GM21526 (cell line): ENCODE results near the gene MORC3.
"Not testable (repeated sequence)": the region's sequence is repeated elsewhere in the genome, so short reads cannot be mapped to it uniquely, and the experiment has no call there.

Experiments
- ATAC-seq: cut with Tn5 transposase; IDR thresholded peaks from one replicate; pipeline ENCODE4 v1.9.1; 2021; ENCODE audit warnings: moderate library complexity; ENCODE audit not compliant: unreplicated experiment, low FRiP score

MORC3 gene

DNA sequence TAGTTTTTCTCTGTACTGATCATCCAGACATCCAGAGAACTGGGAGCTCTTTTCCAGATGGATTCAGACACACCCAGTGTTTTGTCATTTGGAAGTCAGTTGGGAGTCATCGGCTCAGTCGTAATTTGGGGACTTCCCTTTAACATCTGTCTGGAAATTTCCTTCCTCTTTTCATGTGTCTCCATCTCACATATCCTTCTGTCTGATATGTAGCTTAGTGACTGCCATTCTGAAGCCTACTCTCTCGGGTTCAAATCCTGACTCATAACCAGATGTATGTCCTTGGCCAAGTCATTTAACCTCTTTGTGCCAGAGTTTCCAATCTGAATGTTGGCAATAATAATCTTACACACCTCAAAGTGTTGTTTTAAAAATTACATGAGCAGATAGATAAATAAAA lies 3.0 kb downstream of the MORC3 start:
- ATAC-seq: no peak

DNA sequence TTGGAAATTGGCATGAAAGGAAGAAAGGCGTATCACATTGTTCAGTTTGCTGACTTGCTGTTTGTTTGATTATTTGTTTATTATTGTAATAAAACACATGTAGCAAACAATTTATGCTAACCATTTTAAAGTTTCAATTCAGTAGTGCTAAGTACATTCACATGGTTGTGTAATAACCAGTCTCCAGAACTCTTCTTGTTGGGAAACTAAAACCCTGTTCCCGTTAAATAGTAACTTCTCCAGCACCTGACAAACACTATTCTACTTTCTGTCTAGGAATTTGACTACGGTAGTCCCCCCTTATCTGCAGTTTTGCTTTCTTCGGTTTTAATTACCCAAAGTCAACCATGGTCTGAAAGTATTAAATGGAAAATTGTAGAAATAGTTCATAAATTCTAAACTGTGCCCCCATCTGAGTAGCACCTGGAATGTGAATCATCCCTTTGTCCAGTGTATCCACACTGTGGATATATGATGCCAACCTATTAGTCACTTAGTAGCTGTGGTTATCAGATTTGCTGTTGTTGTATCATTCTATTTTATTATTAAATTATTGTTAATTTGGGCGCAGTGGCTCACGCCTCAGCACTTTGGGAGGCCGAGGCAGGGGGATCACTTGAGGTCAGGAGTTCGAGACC lies 5.5 kb downstream of the MORC3 start:
- ATAC-seq: no peak

DNA sequence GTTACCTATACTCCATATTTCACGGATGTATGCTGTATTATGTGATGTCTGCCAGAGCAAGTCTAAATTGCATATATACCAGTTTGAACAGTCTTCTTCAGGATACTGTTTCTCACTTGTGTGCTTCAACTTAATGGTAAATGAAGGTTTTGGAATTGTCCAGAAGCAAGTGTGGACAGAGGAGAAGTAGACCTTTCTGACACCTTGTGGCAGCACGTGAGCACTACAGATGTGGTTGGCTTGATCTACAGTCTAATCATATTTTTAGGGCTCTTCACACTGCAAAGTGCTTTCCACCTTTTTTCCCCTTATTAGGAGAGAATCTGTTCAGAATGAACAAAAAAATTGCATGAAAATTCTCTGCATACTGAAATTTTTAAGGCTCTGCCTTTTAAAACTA lies 10.9 kb downstream of the MORC3 start:
- ATAC-seq: no peak

DNA sequence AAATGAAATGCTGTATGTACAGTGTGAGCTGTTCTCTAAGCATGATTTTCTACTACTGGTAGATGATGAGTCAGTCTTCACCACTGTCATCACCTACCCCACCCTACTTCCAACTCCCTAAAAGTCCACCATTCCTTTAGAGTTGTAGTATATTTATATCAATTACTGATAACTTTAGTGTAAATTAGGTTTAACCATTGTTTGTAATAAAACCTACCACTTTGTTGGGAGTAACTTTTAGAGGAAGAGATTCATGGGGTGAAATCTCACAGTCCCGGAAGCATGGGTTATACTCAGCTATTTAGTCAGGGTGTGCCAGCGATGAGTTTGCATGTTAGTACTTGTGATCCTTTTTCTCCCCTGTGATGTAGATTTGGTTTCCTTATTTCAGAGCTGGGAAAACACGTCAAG lies 17.1 kb downstream of the MORC3 start:
- ATAC-seq: no peak

DNA sequence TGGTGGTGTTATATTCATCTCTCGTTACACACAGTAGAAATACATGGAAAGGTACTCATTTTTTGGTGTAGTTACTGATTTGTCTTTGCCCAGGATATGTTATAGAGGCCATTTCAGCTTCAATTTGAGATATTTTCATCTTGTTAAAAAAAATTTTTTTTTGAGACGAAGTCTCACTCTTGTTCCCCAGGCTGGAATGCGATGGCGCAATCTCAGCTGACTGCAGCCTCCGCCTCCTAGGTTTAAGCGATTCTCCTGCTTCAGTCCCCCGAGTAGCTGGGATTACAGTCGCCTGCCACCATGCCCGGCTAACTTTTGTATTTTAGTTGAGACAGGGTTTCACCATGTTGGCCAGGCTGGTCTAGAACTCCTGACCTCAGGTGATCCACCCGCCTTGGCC lies 19.0 kb downstream of the MORC3 start:
- no peak for ATAC-seq

DNA sequence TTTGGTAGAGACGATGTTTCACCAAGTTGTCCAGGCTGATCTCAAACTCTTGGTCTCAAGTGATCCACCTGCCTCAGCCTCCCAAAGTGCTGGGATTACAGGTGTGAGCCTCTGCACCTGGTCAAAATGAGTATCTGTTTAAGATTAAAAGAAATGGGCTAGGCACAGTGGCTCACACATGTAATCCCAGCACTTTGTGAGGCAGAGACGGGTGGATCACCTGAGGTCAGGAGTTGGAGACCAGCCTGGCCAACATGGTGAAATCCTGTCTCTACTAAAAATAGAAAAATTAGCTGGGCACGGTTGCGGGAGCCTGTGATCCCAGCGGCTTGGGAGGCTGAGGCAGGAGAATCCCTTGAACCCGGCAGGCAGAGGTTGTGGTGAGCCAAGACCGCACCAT lies 22.6 kb downstream of the MORC3 start:
- ATAC-seq: not testable (repeated sequence)

DNA sequence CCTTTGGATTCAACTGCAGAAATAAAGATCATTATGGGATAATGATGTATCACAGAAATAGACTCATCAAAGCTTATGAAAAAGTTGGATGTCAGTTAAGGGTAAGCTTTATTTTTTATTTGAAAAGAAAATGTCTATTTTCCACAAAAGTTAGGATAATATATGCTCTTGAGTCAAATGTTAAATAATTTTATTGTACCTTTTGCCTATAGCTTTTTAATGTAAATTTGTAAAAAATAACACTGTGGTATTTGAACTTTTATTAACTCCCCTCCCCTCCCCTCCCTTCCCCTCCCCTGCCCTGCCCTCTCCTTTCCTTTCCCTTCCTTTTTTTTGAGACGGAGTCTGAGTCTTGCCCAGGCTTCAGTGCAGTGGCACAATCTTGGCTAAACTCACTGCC lies 24.9 kb downstream of the MORC3 start:
- no peak for ATAC-seq

DNA sequence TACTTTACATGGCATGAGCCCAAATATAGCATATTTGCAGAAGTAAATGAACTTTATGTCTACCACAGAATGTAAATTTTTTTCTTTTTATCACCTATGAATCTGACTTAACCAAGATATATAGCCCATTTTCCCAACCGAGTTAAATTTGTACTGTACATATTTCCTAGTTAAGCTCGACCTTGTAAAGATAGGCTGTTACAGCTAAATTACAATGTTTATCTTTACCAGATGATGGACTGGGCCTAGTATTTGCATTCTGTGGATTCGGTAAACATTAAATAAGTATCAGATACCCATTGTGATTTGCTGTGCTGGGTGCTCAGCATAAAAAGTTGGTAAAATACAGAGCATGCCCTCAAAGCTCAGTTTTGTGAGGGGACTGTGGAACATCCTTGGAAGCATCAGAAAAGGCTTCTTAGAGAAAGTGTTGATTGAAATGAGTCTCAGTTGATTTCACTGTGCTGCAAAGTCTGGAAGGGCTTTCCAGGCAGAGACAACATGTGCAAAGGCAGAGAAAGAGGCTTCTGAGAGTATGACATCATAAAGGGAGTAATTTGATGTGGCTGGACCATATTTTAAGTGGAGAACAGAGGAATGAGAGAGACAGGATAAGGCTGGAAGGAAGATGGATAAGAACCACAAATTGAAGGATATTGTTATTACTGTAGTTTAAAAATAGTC lies 27.4 kb downstream of the MORC3 start:
- no peak for ATAC-seq

DNA sequence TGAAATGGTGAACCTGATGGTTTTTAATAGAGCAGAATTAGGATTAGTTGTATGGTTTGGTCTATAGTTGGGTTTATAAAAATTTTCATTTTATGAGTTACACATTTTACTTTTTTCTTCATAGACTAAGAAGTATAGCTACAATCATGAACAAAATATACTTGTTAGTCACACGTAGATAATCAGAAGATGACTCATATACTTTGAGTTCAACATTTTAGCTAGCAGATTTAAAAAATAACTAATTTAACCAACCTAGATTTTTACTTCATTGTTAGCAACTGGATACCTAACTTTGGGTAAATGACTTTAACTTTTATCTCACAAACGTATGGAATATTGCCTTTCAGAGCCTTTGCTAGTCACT lies 27.9 kb downstream of the MORC3 start:
- ATAC-seq: no peak

DNA sequence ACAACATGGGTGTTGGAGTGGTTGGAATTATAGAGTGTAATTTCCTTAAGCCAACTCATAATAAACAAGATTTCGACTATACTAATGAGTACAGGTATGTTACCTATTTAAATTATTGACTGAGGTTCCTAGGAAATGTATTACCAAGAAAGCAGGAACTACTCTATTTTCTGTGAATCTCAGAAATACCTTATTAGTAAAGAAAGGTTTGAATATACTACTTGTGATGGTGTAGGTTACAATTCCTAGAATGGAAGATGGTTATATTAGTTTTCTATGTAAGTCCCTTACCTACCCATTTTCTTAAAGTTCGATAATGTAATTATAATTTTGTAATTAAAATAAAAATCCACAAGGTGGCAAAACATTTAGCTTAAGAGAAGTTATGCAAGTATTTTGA lies 29.3 kb downstream of the MORC3 start:
- ATAC-seq: no peak

DNA sequence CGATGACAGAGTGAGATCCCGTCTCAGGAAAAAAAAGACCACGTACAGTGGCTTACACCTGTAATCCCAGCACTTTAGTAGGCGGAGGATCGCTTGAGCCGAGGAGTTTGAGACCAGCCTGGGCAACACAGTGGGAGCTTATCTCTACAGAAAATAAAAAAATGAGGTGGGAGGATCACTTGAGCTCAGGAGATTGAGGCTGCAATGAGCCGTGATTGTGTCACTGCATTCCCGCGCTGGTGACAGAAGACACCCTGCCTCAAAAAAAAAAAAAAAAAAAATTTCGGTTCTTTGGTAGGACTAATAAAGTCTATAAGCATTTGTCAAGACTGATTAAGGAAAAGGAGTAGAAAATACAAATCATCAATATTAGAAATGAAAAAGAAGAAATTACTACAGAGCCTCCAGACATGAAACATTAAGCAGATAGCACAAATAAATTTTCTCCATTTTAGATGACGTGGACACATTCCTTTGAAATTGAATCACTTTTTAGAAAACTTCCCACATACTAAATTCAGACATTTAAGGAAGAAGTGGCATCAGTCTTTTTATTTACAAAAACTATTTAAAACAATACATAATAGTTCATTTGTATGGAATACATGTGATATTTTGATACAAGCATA lies 30.4 kb downstream of the MORC3 start:
- no peak for ATAC-seq

DNA sequence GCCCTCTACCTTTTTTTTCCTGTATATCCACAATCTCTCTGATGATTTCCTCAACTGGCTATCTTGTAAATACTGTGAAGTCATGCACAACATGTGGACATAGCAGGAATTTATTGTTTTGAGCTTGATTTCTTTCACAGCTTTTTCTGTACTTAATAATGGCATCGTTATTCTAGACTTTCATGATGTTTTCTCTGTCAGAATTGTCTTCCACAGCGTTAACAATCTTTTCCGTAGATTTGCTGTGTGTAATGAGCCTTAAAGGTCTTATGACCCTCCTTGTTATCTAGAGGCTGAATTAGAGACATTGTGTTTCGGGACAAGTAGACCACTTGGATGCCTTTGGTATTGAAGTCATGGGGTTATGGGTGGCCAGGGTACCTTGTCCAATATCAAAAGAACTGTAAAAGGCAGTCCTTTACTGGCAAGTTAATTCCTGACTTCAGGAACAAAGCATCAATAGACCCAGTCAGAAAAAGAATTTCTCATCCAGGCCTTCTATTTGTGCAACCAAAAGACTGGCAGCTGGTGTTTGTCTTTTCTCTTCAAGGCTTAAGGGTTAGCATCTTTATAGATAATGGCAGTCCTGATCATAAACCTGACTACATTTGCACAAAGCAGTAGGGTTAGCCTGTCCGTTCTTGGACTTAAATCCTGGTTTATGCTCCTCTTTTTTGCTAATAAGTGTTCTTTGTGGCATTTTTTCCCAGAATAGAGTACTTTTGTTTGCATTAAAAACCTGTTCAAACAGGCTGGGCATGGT lies 35.1 kb downstream of the MORC3 start:
- ATAC-seq: no peak

DNA sequence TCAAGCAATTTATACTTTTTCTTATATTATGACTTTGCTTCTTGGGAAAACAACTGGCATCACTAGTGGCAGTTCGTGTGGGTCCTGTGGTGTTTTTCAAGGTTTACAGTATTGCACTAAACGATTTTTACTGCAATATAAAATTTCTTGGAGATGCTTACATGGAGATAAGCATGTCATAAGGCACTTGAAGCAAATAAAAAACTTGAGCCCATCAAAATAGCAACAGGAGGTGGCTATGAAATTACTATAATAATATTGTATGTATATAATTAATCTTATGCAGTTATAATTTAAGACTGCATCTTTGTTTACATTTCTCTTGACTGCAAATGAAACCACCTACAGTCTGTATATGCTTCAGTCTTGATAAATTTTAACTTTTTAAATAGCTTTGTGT lies 35.9 kb downstream of the MORC3 start:
- no peak for ATAC-seq

DNA sequence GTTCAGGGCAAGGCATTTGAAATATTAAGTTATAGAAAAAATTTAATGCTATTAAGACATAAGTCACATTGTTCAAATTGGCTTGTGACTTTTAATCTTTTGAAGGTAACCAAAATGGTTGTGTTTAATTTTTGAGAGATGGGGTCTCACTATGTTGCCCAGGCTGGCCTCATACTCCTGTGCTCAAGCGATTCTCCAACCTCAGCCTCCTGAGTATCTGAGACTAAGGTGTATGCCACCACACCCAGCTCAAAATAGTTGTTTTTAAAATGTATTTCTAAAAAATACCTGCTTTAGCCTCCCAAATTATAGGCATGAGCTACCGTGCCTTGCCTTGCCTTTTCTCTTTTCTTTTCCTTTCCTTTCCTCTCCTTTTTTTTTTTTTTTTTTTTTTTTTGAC lies 39.2 kb downstream of the MORC3 start:
- no peak for ATAC-seq

DNA sequence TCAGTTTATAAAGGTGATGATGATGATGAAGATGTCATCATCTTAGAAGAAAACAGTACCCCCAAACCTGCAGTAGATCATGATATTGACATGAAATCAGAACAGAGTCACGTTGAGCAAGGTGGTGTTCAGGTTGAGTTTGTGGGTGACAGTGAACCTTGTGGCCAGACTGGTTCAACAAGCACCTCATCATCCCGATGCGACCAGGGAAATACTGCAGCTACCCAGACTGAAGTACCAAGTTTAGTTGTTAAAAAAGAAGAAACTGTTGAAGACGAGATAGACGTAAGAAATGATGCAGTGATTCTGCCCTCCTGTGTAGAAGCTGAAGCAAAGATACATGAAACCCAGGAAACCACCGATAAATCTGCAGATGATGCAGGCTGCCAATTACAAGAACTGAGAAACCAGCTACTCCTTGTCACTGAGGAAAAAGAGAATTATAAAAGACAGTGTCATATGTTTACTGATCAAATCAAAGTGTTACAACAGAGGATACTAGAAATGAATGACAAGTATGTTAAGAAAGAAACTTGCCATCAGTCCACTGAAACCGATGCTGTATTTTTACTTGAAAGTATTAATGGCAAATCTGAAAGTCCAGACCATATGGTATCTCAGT lies 49.2 kb downstream of the MORC3 start:
- no peak for ATAC-seq

DNA sequence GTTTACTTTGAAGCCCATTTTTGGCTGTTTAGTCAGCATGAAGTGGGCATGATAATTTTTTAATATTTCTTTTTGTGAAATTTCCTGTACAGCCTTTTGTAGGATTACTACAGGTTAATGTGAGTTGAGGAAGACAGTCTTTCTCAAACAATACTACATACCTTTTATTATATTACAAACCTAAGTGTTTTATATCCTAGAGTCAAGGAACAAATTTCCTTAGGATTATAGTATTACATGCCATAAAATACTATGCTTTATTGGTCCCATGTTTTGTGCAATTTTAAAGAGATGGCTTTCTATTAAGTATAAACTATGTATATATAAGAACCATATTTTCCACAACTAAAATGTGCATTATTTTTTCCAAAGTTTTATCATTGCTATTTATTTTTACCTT lies 56.0 kb downstream of the MORC3 start:
- no peak for ATAC-seq

DNA sequence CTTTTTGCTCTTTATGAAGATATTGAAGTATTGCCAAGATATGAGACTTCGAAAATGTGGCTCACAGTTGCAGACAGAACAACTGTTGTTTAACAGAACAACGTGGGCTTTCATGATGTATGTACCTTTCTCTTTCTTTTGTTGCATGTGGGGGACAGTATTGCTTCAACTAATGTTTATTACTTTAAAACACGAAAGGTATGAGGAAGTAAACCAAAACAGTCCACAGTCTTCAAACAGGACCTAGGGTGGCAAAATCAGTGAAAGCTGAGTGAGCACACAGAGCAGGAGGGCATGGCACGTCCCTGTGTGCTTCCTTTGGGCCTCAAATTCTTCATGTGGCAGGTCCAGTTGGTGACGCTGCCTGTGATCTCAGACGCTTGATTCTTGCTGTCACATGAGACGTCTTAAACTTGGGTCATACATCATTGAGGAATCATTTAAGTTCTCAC lies 57.4 kb downstream of the MORC3 start:
- ATAC-seq: no peak

DNA sequence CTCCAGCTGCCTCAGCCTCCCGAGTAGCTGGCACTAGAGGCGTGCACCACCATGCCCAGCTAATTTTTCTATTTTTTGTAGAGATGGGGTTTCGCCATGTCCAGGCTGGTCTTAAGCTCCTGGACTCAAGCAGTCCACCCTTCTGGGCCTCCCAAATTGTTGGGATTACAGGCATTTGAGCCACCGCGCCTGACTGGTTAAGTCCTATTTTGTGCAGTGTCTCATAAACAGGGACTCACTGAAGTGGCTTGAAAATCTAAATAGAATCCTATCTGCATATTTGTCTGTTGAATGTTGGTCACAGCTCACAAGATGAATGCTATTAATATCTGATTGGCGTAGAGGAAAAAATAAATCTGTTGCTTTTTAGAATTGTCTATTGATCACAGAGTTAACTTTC lies 59.3 kb downstream of the MORC3 start:
- no peak for ATAC-seq

DNA sequence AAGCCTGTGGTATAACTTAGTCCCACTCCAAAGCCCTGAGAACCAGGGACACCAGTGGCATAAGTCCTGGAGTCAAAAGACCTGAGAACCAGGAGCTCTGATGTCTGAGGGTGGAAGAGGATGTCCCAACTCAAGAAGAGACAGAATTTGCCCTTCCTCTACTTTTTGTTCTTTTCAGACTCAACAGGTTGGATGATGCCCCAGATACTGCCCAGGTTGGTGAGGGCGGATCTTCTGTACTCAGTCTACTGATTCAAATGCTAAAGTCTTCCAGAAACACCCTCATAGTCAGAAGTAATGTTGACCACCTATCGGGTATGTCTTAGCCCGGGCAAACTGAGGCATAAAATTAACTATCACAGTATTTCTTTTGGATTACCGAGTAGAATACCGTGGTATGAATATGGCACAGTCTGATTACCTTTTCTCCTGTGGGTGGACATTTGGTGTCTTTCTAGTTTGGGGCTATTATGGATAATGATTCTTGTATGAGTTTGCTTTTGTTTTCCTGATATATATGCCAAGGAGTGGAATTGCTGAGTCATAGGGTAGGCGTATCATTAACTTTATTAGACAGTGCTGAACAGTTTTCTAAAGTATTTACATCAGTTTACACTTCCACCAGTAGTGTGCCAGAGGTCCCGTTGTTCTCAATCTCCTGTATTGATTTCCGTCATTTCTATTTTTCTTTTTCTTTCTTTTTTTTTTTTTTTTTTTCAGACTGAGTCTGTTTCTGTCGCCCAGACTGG lies 62.0 kb downstream of the MORC3 start:
- no peak for ATAC-seq

DNA sequence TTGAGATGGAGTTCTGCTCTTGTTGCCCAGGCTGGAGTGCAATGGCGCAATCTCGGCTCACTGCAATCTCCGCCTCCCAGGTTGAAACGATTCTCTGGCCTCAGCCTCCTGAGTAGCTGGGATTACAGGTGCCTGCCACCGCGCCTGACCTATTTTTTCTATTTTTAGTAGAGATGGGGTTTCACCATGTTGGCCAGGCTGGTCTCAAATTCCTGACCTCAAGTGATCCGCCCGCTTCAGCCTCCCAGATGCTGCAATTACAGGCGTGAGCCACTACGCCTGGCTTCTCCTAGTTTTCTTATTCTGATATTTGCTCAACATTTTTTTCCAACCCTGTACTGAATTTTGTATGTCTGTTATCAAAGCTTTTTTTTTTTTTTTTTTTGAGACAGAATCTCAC lies 62.7 kb downstream of the MORC3 start:
- ATAC-seq: not testable (repeated sequence)
